Activated CD4-positive, alpha-beta T cell treated with anti-CD3 and anti-CD28 coated beads for 24 hours (primary cell): Measurements from ENCODE around the gene CLEC2D.
"Not testable (repeated sequence)": the region's sequence is repeated elsewhere in the genome, so short reads cannot be mapped to it uniquely, and the experiment has no call there.

Source experiments
- DNase-seq, 2 donors: peaks; one replicate each; pipeline ENCODE4 v3.0.0-alpha.2; 2020; ENCODE audit warnings: low read depth in 2 of 2

The CLEC2D gene

DNA sequence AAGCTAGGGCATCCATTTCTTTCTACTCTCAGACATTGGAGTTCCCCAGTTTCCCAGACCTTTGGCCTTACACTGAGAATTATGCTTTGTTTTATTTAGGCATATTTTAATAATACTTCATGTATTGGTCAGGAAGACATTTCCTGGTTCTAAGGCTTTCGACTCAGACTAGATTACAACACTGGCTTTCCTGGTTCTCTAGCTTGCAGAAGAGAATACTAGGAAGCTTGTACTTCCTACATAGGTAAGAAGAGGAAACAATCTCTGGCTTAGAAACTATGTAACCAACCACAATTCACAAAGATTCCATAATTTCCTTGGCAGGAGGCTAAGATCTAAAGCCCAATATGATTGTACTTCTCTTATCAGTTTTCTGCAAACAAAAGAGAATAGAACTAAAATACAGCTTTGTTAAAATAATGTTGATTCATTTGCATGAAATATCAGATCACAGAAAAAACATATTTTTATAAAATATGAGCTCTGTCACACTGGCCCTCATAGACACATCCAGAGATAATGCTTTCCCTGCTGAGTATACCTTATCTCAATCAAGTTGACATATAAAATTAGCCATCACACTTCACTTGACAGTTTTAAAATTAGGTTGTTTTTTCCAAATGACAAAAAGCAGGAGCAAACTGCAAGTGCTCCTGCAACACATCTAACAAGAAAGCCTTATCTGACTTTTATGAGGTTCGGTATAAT is 30.5 kb downstream of the CLEC2D start:
- no peak for DNase-seq

GRCh38 chr12:9700606-9700956 is 31.1 kb downstream of the CLEC2D start:
- no peak for DNase-seq

DNA sequence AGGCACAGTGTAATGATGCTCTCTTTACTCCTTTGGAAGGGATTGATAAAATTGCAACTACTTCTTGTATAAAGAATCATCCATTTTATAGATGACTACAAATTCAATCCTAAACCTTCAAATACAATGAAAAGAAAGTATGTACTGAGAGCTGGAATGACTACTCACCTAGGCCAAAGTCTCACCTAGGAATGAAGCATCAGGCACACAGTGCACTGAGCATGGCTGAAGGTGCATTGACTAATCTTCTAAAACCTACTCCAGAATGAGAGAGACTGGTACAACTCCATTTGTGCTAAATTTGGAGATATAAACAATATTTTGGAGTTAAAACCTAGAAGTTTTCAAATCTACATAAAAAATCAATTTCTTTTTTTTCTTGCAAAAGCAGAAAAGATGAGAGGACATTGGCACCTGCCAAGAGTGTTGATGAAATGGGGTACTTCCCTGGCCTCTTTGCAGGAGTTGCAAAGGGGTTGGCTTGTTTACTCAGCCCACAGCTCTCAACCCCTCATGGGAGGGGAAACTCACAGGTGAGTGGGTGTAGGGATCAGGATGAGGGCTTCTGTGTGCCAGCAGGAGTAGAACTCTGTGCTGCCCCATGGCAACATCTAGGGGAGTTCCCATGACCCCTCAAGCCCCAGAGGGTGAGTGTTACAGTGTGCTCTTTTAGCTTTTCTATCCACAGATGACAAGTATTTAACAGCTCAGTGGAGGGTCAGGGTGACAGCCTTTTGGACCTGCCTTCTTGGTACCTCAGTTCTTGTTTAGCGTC is 32.1 kb downstream of the CLEC2D start:
- no peak for DNase-seq

DNA sequence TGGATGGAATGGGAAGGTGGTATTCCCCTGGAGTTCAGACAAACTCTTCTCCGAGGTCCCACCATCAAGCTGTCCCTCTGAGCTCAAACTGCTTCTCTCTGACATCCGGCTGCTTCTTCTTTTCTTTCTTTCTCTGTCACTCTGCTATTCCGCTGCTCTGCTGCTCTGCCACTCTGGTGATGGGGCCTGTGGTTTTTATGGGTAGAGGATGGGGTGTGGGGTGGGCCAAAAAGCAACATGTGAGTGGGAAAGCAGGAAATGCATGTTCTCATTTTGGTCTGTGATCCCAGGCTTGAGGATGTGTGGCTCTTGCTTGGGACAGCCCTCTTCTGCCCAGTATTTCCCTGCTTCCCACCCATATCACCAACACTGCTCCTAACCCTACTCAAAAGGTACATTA is 32.7 kb downstream of the CLEC2D start:
- DNase-seq = no peak

DNA sequence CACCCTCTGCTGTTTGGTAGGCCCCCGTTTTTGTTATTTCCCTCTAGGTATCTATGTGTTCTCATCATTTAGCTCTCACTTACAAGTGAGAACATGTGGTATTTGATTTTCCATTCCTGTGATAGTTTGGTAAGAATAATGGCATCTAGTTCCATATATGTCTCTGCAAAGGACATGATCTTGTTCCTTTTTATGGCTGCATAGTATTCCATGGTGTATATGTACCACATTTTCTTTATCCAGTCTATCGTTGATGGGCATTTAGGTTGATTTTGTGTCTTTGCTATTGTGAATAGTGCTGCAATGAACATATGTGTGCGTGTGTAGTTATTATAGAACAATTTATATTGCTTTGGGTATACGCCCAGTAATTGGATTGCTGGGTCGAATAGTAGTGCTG is 35.0 kb downstream of the CLEC2D start:
- DNase-seq = not testable (repeated sequence)

GRCh38 chr12:9706086-9706685 is 36.7 kb downstream of the CLEC2D start:
- DNase-seq = no peak

- DNase-seq = no peak
These were observed 37.8 kb downstream of the CLEC2D start for GRCh38 chr12:9707356-9707755.

- peak; percentile 41 to 47 for DNase-seq
These were observed 38.6 kb downstream of the CLEC2D start for GRCh38 chr12:9707864-9708808.

- DNase-seq = no peak
These were observed 39.3 kb downstream of the CLEC2D start for GRCh38 chr12:9708853-9709252.

DNA sequence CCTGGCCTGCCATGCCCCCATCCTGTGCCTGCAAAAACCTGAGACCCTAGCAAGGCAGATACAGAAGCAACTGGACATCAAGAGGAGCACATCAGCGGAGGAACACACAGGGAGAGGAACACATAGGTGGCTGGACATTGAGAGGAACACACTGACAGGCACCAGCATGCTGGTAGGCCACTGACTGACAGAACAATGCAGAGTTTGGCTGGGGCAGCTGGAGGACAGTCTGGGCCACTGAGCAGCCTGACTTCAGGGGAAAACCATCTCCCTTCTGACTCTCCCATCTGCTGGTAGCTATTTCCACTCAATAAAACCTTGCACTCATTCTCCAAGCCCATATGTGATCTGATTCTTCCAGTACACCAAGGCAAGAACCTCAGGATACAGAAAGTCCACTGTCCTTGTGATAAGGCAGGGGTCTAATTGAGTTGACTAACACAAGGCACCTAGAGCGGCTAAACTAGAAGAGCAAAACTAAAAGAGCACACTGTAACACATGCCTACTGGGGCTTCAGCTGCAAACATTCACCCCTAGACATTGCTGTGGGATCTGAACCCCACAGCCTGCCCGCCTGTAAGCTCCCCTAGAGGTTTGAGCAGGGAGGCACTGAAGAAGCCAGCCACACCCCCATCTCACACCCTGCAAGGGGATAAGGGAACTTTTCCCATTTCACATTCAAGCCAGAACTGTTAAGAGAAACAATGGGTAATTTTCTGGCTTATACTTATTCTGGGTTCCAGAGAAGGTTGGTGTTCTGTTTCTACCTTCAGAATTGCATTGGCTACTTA is 41.3 kb downstream of the CLEC2D start:
- DNase-seq = no peak

DNA sequence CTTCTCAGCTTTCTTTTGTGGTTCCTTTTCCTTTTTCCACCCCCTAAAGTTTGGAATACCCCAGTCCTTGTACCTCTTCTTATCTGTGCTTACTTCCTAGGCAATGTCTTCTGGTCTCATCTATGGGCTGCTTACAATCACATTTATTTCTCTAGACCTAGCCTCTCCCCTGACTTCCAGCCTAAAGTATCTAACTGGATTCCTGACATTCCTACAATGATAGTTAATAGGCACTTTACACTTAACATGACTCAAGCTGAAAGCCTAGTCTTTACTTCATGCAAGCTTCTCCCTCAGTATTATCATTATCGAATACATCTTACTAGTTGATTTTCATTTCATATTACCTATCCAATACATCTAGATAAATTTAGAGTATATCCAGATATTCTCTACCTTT is 42.2 kb downstream of the CLEC2D start:
- no peak for DNase-seq

GRCh38 chr12:9713032-9713558 is 43.6 kb downstream of the CLEC2D start:
- DNase-seq = not testable (repeated sequence)

DNA sequence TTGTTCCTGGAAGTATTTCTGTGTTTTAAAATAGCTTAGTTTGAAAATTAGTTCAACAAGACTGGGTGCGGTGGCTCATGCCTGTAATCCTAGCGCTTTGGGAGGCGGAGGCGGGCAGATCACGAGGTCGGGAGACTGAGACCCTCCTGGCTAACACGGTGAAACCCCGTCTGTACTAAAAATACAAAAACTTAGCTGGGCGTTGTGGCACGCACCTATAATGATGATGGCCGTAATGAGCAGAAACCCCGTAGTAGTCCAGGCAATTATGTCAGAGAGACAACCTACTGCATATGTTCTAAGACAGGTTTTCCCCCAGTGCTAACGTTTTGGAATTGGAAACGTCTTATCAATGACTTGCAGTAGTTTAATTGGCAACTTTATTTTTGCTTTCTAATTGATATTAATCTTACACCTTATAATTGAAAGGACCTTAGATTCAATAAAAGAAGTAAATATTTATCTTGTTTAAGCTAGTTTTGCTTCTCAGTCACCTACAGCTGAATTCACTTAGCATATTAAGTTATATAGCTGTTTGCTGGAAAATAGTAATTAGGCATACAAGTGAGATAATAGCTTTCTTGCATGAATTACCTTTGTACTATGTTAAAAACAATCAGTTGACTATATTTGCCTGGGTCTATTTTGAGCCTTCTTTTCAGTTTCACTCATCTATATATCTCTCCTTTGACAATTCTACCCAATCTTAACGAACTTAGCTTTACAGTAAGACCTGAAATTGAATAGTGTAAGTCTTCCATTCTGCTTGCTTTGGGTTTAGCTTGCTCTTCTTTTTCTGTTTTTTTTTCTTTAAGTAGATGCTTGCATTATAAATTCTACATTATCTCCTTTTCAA is 47.8 kb downstream of the CLEC2D start:
- DNase-seq = no peak

DNA sequence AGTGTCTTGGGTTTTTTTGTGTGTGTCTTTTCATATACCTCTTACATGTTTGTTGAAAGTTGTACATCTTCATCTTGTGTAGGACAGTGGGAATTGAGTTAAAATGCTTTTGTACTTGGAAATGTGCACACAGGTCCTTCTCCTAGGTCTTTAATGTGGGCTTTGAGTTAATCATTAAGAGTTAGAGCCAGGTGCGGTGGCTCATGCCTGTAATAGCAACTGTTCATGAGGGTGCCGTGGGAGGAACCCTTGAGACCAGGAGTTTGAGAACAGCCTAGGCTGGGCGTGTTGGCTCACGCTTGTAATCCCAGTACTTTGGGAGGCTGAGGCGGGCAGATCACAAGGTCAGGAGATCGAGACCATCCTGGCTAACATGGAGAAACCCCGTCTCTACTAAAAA is 49.5 kb downstream of the CLEC2D start:
- DNase-seq = no peak

- no peak for DNase-seq
These were observed 50.3 kb downstream of the CLEC2D start for GRCh38 chr12:9719790-9720189.

- no peak for DNase-seq
These were observed 52.0 kb downstream of the CLEC2D start for GRCh38 chr12:9721394-9722092.

- DNase-seq = no peak
These were observed 54.5 kb downstream of the CLEC2D start for GRCh38 chr12:9724023-9724422.

GRCh38 chr12:9725213-9725870 is 55.8 kb downstream of the CLEC2D start:
- DNase-seq = no peak

DNA sequence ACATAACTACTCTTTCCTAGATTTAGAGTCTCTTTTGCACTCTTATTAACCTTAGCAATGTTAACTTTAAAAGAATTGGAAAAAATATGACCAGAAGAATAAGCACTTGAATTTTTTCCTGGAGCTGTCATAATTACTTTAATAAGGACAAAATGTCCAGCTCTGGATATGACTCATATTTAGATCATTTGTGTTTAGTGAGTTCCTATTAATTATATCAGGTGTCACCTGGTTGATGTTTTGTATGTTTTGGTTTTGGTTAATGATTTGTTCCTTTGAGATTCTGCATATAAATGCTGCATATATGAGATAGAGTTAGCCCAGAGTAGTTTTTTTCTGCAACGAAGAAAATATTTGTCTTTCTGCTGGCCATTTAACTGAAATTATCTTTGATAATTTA is 58.3 kb downstream of the CLEC2D start:
- DNase-seq = no peak
